Measurements from ENCODE around the gene BAG2. TPM values are rescaled to one million over a fixed set of nuclear protein-coding genes. Genes with fewer than 3 reads are reported as not detected.
A peak's percentile ranks its signal among the peaks of the same experiment; 100 is the strongest.

Gene BAG2
- total RNA-seq, 1 donor from 2014 or later = 8.2 TPM

DNA sequence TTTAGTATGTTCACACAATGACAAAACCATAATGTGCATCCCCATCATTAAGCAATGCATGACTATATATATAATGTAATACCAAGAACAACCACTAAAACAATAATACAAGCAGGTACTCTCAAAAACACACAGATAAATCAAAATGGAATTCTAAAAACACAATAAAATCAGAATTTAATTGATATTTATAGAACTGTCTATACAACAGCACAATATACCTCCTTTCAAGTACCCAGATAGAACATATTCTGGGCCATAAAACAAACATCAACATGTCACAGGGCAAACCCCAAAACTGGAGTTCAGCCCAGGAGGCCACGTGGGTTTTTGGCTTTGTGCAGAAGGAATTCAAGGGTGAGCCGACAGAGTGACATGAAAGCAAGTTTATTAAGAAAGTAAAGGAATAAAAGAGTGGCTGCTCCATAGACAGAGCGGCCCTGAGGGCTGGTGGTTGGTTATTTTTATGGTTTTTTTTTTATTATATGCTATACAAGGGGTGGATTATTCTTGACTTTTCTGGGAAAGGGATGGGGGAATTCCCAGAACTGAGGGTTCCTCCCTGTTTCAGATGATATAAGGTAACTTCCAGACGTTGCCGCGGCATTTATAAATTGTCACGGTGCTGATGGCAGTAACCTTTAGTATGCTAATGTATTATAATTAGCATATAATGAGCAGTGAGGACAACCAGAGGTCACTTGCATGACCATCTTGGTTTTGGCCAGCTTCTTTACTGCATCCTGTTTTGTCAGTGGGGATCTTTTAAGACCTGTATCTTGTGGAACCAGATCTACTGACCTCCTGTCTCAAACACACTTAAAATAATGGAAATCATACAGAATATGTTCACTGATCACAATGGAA, 44.3 kb downstream of the BAG2 start:
- H3K4me3 ChIP-seq (ENCODE audit: low read depth, low read length) = no peak overlapping the region
- DNase-seq (ENCODE audit: low read depth) = no peak
- TF ChIP-seq, protein P1, sequence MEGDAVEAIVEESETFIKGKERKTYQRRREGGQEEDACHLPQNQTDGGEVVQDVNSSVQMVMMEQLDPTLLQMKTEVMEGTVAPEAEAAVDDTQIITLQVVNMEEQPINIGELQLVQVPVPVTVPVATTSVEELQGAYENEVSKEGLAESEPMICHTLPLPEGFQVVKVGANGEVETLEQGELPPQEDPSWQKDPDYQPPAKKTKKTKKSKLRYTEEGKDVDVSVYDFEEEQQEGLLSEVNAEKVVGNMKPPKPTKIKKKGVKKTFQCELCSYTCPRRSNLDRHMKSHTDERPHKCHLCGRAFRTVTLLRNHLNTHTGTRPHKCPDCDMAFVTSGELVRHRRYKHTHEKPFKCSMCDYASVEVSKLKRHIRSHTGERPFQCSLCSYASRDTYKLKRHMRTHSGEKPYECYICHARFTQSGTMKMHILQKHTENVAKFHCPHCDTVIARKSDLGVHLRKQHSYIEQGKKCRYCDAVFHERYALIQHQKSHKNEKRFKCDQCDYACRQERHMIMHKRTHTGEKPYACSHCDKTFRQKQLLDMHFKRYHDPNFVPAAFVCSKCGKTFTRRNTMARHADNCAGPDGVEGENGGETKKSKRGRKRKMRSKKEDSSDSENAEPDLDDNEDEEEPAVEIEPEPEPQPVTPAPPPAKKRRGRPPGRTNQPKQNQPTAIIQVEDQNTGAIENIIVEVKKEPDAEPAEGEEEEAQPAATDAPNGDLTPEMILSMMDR (conservative IDR thresholded peaks at IDR 0.05; ENCODE audit: low read depth, low read length) = no peak

DNA sequence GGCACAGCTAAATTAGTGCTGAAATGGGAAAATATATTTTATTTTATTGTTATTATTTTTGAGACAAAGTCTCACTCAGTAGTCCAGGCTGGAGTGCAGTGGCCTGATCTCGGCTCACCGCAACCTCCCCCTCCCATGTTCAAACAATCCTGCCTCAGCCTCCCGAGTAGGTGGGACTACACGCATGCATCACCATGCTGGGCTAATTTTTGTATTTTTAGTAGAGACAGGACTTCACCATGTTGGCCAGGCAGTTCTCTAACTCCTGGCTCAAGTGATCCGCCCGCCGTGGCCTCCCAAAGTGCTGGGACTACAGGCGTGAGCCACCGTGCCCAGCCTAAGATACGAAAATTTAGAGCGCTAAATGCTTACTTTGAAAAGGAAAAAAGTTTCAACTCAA, 45.1 kb downstream of the BAG2 start:
- no peak for DNase-seq (ENCODE audit: low read depth)
- TF ChIP-seq, protein P1 (conservative IDR thresholded peaks at IDR 0.05; ENCODE audit: low read depth, low read length) = no peak
- H3K4me3 ChIP-seq (ENCODE audit: low read depth, low read length) = no peak overlapping the region

DNA sequence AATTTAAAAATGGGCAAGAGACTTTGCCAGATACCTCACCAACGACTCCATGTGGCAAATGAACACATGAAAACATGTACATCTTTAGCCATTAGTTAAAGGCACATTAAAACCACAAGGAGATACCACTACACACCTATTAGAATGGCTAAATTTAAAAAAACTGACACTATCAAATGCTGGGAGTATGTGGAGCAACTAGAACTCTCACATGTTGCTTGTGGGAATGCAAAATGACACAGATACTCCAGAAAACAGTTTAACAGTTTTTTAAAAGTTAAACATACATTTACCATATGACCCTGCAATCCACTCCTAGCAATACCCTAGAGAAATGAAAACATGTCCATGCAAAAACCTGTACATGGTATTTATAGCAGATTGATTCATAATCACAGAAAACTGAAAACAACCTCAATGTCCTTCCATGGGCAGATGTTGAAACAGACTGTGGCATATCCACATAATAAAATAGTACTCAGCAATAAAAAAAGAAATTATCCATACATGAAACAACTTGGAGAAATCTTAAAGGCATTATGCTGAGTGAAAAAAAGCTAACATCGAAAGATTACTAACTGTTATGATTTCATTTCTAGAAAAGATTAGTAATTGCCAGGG, 48.1 kb downstream of the BAG2 start:
- no peak for DNase-seq (ENCODE audit: low read depth)
- peak overlapping the region; percentile 95 for H3K4me3 ChIP-seq (ENCODE audit: low read depth, low read length)
- TF ChIP-seq, protein P1 (conservative IDR thresholded peaks at IDR 0.05; ENCODE audit: low read depth, low read length) = no peak

DNA sequence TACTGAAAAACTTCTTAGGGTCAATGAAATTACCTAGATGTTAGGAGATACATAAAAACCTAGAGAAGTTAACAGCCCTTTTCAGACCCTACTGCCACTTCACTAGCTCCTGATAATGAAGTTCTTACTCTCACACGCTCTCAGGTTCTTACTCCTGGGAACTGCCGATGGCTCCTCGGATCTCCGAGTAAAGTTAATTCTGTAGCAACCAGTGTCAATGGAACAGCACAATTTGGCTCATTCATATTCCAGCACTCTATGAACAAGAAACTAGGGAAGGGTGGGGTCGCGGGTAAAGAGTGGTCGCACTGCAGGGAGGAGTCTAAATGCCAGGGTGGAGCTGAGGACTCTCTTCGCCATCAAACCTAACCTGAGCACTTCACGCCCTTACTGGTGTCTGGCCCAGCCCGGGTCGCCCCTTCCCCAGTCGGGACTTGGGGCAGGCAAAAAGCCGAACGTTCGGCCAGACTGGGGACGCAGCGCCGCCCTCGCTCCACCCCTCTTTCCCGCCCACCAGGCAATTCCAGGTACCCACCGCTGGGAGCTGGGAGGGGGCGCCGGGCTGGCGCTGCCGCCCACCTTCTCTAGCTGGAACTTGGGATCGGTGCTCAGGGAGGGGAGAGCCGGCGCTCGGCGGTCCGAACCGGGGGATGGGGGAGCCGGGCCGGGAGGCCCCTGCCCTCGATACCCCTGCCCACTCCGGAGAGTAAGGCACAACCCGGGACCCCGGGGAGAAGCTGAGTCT, 49.2 kb downstream of the BAG2 start:
- H3K4me3 ChIP-seq (ENCODE audit: low read depth, low read length) = peak overlapping the region; percentile 95
- DNase-seq (ENCODE audit: low read depth) = no peak
- TF ChIP-seq, protein P1 (conservative IDR thresholded peaks at IDR 0.05; ENCODE audit: low read depth, low read length) = peak; percentile 32

DNA sequence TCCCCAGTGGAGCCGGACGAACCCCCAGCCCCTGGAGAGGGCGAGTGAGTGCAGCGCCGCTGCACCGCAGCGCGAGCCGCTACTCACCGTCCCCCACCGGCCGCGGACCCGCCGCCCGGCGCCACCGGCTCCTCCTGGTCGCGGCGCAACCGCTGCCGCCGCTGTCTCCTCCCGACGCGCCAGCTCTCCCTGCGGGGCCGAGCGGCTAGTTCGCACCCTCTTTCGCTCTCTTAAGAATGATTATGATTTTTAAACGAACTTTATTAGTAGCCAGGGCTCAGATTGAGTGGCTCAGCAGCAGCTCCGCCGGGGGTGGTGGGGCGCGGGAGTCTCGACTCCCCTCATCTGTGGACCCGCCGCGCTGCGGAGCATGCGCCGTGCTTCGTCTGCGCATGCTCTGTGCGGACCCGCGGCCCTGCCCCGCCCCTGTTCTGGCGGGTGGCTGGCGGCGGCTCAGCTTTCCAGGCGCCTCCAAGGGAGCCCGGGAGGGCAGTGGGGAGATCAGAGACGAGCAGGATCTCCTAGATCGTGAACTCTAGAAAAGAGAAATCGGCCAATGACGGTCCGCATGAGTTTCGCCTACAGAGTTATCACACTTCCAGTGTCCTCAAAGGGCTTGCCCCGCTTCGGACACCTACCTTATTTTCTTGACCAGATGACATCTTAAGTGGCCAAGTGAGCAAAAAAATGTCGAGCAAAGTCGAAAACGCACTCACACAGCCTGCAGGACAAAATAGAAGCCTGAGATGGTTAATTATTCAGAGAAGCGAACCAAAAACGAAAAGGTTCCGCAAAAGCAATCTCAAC, 50.0 kb downstream of the BAG2 start, which contains the start of gene RAB23:
Gene RAB23, minus strand, starts transcription at position 372 of the 807 bp plus-strand sequence. CDS start 11,927 bp downstream, outside the sequence.
- H3K4me3 ChIP-seq (ENCODE audit: low read depth, low read length) = peak within 1 kb of the TSS; percentile 95
- no peak for DNase-seq (ENCODE audit: low read depth)
- TF ChIP-seq, protein P1 (conservative IDR thresholded peaks at IDR 0.05; ENCODE audit: low read depth, low read length) = no peak

DNA sequence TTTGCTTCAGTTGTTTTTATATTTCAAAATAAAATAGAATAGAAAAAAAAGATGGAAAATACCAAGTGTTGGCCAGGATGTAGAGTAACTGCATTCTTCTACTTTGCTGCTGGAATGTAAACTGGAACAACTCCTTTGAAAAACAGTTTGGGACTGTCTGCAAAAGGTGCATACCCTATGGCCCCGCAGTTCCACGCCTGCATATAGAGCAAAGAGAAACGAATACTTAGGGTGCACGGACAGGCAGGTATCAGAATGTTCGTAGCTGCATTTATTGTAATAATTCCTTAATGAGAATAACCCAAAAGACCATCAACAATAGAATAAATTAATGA, 50.6 kb downstream of the BAG2 start:
- DNase-seq (ENCODE audit: low read depth) = no peak
- peak overlapping the region; percentile 95 for H3K4me3 ChIP-seq (ENCODE audit: low read depth, low read length)

More for the DNA sequence above, 50.6 kb downstream of the BAG2 start:
- TF ChIP-seq, protein P1 (conservative IDR thresholded peaks at IDR 0.05; ENCODE audit: low read depth, low read length) = no peak

Measured in epithelial cell of proximal tubule (primary cell).